Stimulated activated CD4-positive, alpha-beta T cell treated with anti-CD3 and anti-CD28 coated beads, Interleukin-12 subunit alpha, Interleukin-12 subunit beta, amount 100 ng/mL, for 4 hours (primary cell): ENCODE measurements around the gene CRKL.
A peak's percentile ranks its signal among the peaks of the same experiment; 100 is the strongest.

Experiments used
- DNase-seq: peaks from one replicate; pipeline ENCODE4 v3.0.0-alpha.2; 2020

Gene CRKL

GRCh38 chr22:20997536-20998257 lies 80.5 kb downstream of the CRKL start:
- DNase-seq: no peak

- DNase-seq: no peak
These were observed 81.5 kb downstream of the CRKL start for GRCh38 chr22:20998411-20999336.

- no peak for DNase-seq
These were observed 82.4 kb downstream of the CRKL start for GRCh38 chr22:20999350-21000206.

DNA sequence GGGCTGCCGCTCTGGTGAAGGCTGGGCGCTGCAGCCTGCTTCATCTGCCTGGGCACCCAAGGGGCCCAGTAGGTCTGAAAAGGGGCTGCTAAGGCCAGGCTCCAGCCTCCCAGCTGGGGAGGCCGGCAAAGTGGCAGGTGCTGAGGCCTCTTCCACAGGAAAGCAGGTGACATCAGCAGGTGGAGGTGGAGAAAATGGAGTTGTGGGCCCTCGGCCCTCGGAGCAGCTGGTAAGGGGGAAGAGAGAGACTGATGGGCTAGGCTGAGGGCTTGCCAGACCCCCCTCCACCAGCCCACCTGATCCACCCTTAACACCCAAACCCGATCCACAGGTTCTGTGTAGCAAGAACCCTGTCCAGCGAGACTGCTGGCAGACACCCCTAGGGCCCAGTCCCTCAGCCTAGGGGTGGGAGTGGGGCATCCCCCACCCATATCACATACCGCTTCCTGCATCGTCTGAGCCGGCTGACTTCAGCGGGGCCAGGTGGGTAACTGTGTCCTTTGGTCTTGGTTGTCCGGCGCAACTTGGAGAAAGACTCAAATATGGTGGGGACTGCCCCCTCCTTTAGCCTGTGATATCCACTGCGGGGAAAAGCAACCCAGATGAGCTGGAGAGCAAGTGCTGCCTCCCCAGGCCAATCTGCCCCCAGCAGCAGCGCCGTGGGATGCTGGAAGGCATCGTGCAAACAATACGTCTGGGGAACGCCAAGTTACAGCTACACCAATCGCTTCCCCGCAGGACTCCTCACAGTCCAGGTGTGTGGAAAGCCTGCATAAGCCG lies 83.2 kb downstream of the CRKL start:
- no peak for DNase-seq

DNA sequence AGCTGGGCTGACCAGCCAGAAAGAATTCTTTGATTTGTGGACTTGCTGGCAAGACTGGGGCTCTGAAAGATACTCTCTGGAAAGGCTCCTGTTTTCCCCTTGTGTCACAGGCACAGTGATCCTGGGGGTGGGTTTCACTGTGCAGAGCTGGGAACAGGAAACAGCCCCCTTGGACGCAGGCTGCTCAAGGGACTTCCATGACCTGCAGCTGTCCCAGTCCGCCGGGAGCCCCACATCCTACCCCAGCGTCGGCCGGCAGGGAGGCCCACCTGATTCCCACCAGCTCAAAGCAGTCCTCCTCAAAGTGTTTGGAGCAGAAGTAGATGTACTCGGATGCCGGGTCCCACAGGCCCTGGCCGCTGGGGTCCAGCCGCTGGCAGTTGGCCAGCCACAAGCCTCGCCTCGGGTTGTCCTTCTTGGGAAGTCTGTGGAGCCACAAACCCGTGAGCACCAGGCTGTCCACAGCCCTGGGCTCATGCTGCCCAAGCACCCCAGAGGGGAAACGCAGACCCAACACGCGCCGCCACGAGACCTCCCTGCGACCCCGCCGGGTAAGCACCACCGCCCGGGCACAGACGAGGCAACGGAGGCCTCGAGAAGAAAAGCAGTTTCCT lies 83.9 kb downstream of the CRKL start:
- DNase-seq: no peak

- peak; percentile 98 for DNase-seq
These were observed 84.6 kb downstream of the CRKL start, which contains the start of gene THAP7 for GRCh38 chr22:21001601-21002325. Gene THAP7, minus strand, starts transcription at chr22:21002118. Its CDS starts 207 bp downstream, at chr22:21001911.
